AG10803 (cell line): ENCODE data around the gene AKT3.
A peak's percentile ranks its signal among the peaks of the same experiment; 100 is the strongest.

Experiments
- DNase-seq: peaks from one replicate; pipeline ENCODE4 v3.0.0; 2010; ENCODE audit warnings: low read depth
- H3K4me3 ChIP-seq: 2 replicates; pipeline ENCODE4 v1.5.1; 2011; ENCODE audit warnings: mild to moderate bottlenecking, low read length, control low read depth
- CTCF ChIP-seq: conservative IDR thresholded peaks from 2 replicates; pipeline ENCODE4 v1.5.1; 2011; ENCODE audit warnings: mild to moderate bottlenecking, low read length, control low read depth, inconsistent platforms

AKT3 gene

DNA sequence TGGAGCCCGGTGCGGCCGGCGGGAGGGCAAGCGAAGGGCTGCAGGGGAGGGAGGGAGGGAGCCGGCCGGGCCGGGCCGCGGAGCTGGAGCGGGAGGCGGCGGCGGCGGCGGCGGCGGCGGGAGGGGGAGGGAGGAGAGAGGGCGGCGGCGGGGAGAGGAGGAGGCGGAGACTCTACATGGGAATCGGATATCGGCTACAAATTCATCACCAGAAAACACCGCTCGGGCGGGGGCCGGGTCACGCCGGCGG lies at the start of gene AKT3:
TSS of gene AKT3 (minus strand) at position 42 of the 250 bp plus-strand sequence. CDS start 7,073 bp downstream, outside the sequence.
- peak; percentile 86 for DNase-seq
- peak within 1 kb of the TSS; percentile 77 for H3K4me3 ChIP-seq
- no peak for TF ChIP-seq CTCF

GRCh38 chr1:243898278-243898677 lies 48.2 kb upstream of the AKT3 start:
- no peak for DNase-seq
- TF ChIP-seq CTCF, result no peak
- no peak overlapping the region for H3K4me3 ChIP-seq

GRCh38 chr1:243896313-243896712 lies 46.3 kb upstream of the AKT3 start:
- TF ChIP-seq CTCF, result no peak
- H3K4me3 ChIP-seq, result no peak overlapping the region
- no peak for DNase-seq

DNA sequence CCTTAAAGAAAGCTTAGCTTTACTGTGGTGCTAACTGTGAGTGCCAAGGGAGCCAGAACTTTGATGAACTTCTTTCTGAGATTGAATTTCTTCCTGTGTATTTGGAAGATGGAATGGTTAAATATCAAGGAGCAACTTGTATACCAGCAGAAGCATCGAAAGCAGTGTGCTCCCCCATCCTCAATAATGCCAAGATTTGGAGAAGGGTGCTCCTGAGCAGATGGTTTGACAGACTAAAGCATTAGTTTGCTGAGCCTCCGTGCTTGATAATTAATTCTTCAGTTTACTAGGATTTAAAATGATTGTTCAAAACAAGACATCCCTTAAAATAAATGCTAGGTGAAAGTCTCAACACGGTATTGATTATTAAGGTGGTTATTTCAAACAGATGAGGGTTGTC lies 42.4 kb upstream of the AKT3 start:
- no peak for DNase-seq
- H3K4me3 ChIP-seq, result no peak overlapping the region
- no peak for TF ChIP-seq CTCF

GRCh38 chr1:243890576-243890975 lies 40.5 kb upstream of the AKT3 start:
- no peak overlapping the region for H3K4me3 ChIP-seq
- no peak for TF ChIP-seq CTCF
- DNase-seq, result peak; percentile 95

DNA sequence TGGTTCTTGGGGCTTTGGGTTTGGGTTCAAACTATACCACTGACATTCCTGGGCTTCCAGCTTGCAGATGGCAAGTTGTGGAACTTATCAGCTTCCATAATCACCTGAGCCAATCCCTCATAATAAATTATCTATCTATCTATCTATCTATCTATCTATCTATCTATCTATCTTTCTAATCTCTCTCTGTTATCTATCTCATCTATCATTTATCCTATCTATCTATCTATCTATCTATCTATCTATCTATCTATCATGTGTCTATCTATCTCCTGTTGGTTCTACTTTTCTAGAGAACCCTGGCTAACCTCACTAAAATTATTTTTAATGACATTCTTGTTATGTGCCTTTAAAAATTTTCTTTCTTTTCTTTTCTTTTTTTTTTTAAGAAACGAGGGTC lies 35.8 kb upstream of the AKT3 start:
- TF ChIP-seq CTCF, result no peak
- no peak for DNase-seq
- no peak overlapping the region for H3K4me3 ChIP-seq

GRCh38 chr1:243884603-243885002 lies 34.6 kb upstream of the AKT3 start:
- no peak for TF ChIP-seq CTCF
- no peak for DNase-seq
- no peak overlapping the region for H3K4me3 ChIP-seq
